ENCODE results near the gene CWC15.
"Not testable (repeated sequence)": the region's sequence is repeated elsewhere in the genome, so short reads cannot be mapped to it uniquely, and the experiment has no call there.

CWC15 gene

GRCh38 chr11:94973099-94973968, at the start of gene CWC15, which contains the start of gene KDM4D:
CWC15 (minus strand) TSS chr11:94973556; CDS start chr11:94972185, 1,371 bp downstream.
KDM4D (plus strand) TSS chr11:94973709; CDS start chr11:94997373, 23,664 bp downstream.
- peak within 1 kb of the TSS; percentile 16 for H3K27ac ChIP-seq (ENCODE audit: low read length)

GRCh38 chr11:95021468-95021867, 48.1 kb upstream of the CWC15 start:
- not testable (repeated sequence) for H3K27me3 ChIP-seq (ENCODE audit: insufficient read depth, low read length); H3K4me1 ChIP-seq (ENCODE audit: insufficient read depth, low read length); H3K36me3 ChIP-seq (ENCODE audit: insufficient read depth, low read depth, low read length); H3K9ac ChIP-seq (ENCODE audit: low read depth, low read length); H3K9me3 ChIP-seq (ENCODE audit: insufficient read depth, low read depth, low read length); H3K4me3 ChIP-seq (ENCODE audit: low read length); H3K27ac ChIP-seq (ENCODE audit: low read length)

More at GRCh38 chr11:94973099-94973968, at the start of gene CWC15, which contains the start of gene KDM4D:
- peaks cover 4% of the 10 kb centered on the region; the same call in 1 of the 2 replicates for H3K4me1 ChIP-seq (ENCODE audit: insufficient read depth, low read length)
- no peaks in the 10 kb centered on the region for H3K9me3 ChIP-seq (ENCODE audit: insufficient read depth, low read depth, low read length)
- peaks cover 38% of the 10 kb centered on the region for H3K36me3 ChIP-seq (ENCODE audit: insufficient read depth, low read depth, low read length)
- H3K4me3 ChIP-seq (ENCODE audit: low read length), result peak within 1 kb of the TSS; percentile 89
- peak within 1 kb of the TSS; percentile 91 for H3K9ac ChIP-seq (ENCODE audit: low read depth, low read length)
- no peaks in the 10 kb centered on the region for H3K27me3 ChIP-seq (ENCODE audit: insufficient read depth, low read length)

- H3K36me3 ChIP-seq (ENCODE audit: insufficient read depth, low read depth, low read length), result no peaks in the 10 kb centered on the region
- no peaks in the 10 kb centered on the region for H3K27me3 ChIP-seq (ENCODE audit: insufficient read depth, low read length)
- H3K4me1 ChIP-seq (ENCODE audit: insufficient read depth, low read length), result no peaks in the 10 kb centered on the region
- no peaks in the 10 kb centered on the region for H3K9me3 ChIP-seq (ENCODE audit: insufficient read depth, low read depth, low read length)
- H3K9ac ChIP-seq (ENCODE audit: low read depth, low read length), result no peak overlapping the region
- H3K4me3 ChIP-seq (ENCODE audit: low read length), result no peak overlapping the region
- H3K27ac ChIP-seq (ENCODE audit: low read length), result no peak overlapping the region
These were observed 42.8 kb upstream of the CWC15 start for GRCh38 chr11:95016139-95016538.

GRCh38 chr11:95014184-95014821, 40.9 kb upstream of the CWC15 start:
- no peak overlapping the region for H3K9ac ChIP-seq (ENCODE audit: low read depth, low read length)
- H3K4me1 ChIP-seq (ENCODE audit: insufficient read depth, low read length), result no peaks in the 10 kb centered on the region
- H3K36me3 ChIP-seq (ENCODE audit: insufficient read depth, low read depth, low read length), result no peaks in the 10 kb centered on the region
- H3K9me3 ChIP-seq (ENCODE audit: insufficient read depth, low read depth, low read length), result no peaks in the 10 kb centered on the region
- H3K27ac ChIP-seq (ENCODE audit: low read length), result no peak overlapping the region
- H3K4me3 ChIP-seq (ENCODE audit: low read length), result no peak overlapping the region
- no peaks in the 10 kb centered on the region for H3K27me3 ChIP-seq (ENCODE audit: insufficient read depth, low read length)

- no peaks in the 10 kb centered on the region for H3K4me1 ChIP-seq (ENCODE audit: insufficient read depth, low read length)
- no peaks in the 10 kb centered on the region for H3K27me3 ChIP-seq (ENCODE audit: insufficient read depth, low read length)
- no peak overlapping the region for H3K9ac ChIP-seq (ENCODE audit: low read depth, low read length)
- H3K9me3 ChIP-seq (ENCODE audit: insufficient read depth, low read depth, low read length), result no peaks in the 10 kb centered on the region
- no peak overlapping the region for H3K4me3 ChIP-seq (ENCODE audit: low read length)
- no peak overlapping the region for H3K27ac ChIP-seq (ENCODE audit: low read length)
- no peaks in the 10 kb centered on the region for H3K36me3 ChIP-seq (ENCODE audit: insufficient read depth, low read depth, low read length)
These were observed 38.0 kb upstream of the CWC15 start for GRCh38 chr11:95011376-95011775.

- Histone ChIP-seq H3K27me3 (ENCODE audit: insufficient read depth, low read length) (no peaks in the 10 kb centered on the region), H3K27ac (ENCODE audit: low read length) (no peak overlapping the region), H3K9me3 (ENCODE audit: insufficient read depth, low read depth, low read length) (no peaks in the 10 kb centered on the region), H3K4me3 (ENCODE audit: low read length) (no peak overlapping the region), H3K9ac (ENCODE audit: low read depth, low read length) (no peak overlapping the region), H3K36me3 (ENCODE audit: insufficient read depth, low read depth, low read length) (no peaks in the 10 kb centered on the region), H3K4me1 (ENCODE audit: insufficient read depth, low read length) (no peaks in the 10 kb centered on the region)
These were observed 32.3 kb upstream of the CWC15 start for GRCh38 chr11:95005642-95006041.

- no peak overlapping the region for H3K9ac ChIP-seq (ENCODE audit: low read depth, low read length)
- H3K27ac ChIP-seq (ENCODE audit: low read length), result no peak overlapping the region
- H3K36me3 ChIP-seq (ENCODE audit: insufficient read depth, low read depth, low read length), result no peaks in the 10 kb centered on the region
- H3K9me3 ChIP-seq (ENCODE audit: insufficient read depth, low read depth, low read length), result no peaks in the 10 kb centered on the region
- no peak overlapping the region for H3K4me3 ChIP-seq (ENCODE audit: low read length)
- H3K4me1 ChIP-seq (ENCODE audit: insufficient read depth, low read length), result no peaks in the 10 kb centered on the region
- no peaks in the 10 kb centered on the region for H3K27me3 ChIP-seq (ENCODE audit: insufficient read depth, low read length)
These were observed 30.4 kb upstream of the CWC15 start for GRCh38 chr11:95003716-95004115.

GRCh38 chr11:94998285-94998684, 24.9 kb upstream of the CWC15 start:
- Histone ChIP-seq H3K4me3 (ENCODE audit: low read length) (no peak overlapping the region), H3K27ac (ENCODE audit: low read length) (no peak overlapping the region), H3K27me3 (ENCODE audit: insufficient read depth, low read length) (no peaks in the 10 kb centered on the region), H3K9me3 (ENCODE audit: insufficient read depth, low read depth, low read length) (no peaks in the 10 kb centered on the region), H3K9ac (ENCODE audit: low read depth, low read length) (no peak overlapping the region), H3K36me3 (ENCODE audit: insufficient read depth, low read depth, low read length) (no peaks in the 10 kb centered on the region), H3K4me1 (ENCODE audit: insufficient read depth, low read length) (no peaks in the 10 kb centered on the region)

GRCh38 chr11:94997437-94997836, 24.1 kb upstream of the CWC15 start:
- Histone ChIP-seq H3K9ac (ENCODE audit: low read depth, low read length) (no peak overlapping the region), H3K27me3 (ENCODE audit: insufficient read depth, low read length) (no peaks in the 10 kb centered on the region), H3K4me1 (ENCODE audit: insufficient read depth, low read length) (no peaks in the 10 kb centered on the region), H3K36me3 (ENCODE audit: insufficient read depth, low read depth, low read length) (no peaks in the 10 kb centered on the region), H3K9me3 (ENCODE audit: insufficient read depth, low read depth, low read length) (no peaks in the 10 kb centered on the region), H3K27ac (ENCODE audit: low read length) (no peak overlapping the region), H3K4me3 (ENCODE audit: low read length) (no peak overlapping the region)

GRCh38 chr11:94993400-94993943, 20.1 kb upstream of the CWC15 start:
- Histone ChIP-seq H3K9me3 (ENCODE audit: insufficient read depth, low read depth, low read length) (no peaks in the 10 kb centered on the region), H3K36me3 (ENCODE audit: insufficient read depth, low read depth, low read length) (no peaks in the 10 kb centered on the region), H3K27me3 (ENCODE audit: insufficient read depth, low read length) (peaks cover 7% of the 10 kb centered on the region; the same call in 1 of the 2 replicates), H3K4me3 (ENCODE audit: low read length) (no peak overlapping the region), H3K27ac (ENCODE audit: low read length) (no peak overlapping the region), H3K4me1 (ENCODE audit: insufficient read depth, low read length) (no peaks in the 10 kb centered on the region), H3K9ac (ENCODE audit: low read depth, low read length) (no peak overlapping the region)

GRCh38 chr11:94988748-94989147, 15.4 kb upstream of the CWC15 start:
- Histone ChIP-seq H3K27ac (ENCODE audit: low read length) (no peak overlapping the region), H3K4me3 (ENCODE audit: low read length) (no peak overlapping the region), H3K9me3 (ENCODE audit: insufficient read depth, low read depth, low read length) (no peaks in the 10 kb centered on the region), H3K4me1 (ENCODE audit: insufficient read depth, low read length) (no peaks in the 10 kb centered on the region), H3K27me3 (ENCODE audit: insufficient read depth, low read length) (peaks cover 8% of the 10 kb centered on the region; the same call in 1 of the 2 replicates), H3K9ac (ENCODE audit: low read depth, low read length) (no peak overlapping the region), H3K36me3 (ENCODE audit: insufficient read depth, low read depth, low read length) (no peaks in the 10 kb centered on the region)
